Uterus (tissue), 2 donors: Measurements from ENCODE around the gene CCN2.

Experiments used
- POLR2A ChIP-seq, 2 donors: fragments of 450-650 bp; IDR thresholded peaks; one replicate each; pipeline ENCODE4 v1.6.1; 2016; ENCODE audit warnings: antibody characterized with exemption in 2 of 2, mild to moderate bottlenecking in 1 of 2, moderate library complexity in 1 of 2
- TF ChIP-seq, protein P1 (sequence below), 4 experiments: fragments of 200-600 bp in 2 of 4; fragments of 450-650 bp in 2 of 4; sonication (generic) in 2 of 4; IDR thresholded peaks; one replicate each; pipeline ENCODE4 v1.5.1; 2016 to 2019; ENCODE audit warnings: antibody characterized with exemption in 4 of 4, mild to moderate bottlenecking in 2 of 4, moderate library complexity in 1 of 4

DNA sequence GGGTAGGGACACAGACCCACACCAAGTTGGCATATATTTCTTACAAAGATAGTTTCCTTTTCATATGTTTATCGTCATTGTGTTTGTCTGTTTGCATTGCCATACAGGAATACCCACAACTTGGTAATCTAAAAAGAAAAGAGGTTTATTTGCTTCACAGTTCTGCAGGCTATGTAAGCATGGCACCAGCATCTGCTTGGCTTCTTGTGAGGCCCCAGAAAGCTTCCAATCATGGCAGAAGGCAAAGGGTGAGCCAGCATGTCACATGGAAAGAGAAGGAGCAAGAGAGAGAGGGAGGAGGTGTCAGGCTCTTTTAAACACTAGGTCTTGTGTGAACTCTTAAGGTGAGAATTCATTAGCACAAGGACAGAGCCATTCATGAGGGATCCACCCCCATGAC, 52.5 kb downstream of the CCN2 start:
- no peak for TF ChIP-seq POLR2A (IDR thresholded peaks at IDR 0.05)
- TF ChIP-seq, protein P1, sequence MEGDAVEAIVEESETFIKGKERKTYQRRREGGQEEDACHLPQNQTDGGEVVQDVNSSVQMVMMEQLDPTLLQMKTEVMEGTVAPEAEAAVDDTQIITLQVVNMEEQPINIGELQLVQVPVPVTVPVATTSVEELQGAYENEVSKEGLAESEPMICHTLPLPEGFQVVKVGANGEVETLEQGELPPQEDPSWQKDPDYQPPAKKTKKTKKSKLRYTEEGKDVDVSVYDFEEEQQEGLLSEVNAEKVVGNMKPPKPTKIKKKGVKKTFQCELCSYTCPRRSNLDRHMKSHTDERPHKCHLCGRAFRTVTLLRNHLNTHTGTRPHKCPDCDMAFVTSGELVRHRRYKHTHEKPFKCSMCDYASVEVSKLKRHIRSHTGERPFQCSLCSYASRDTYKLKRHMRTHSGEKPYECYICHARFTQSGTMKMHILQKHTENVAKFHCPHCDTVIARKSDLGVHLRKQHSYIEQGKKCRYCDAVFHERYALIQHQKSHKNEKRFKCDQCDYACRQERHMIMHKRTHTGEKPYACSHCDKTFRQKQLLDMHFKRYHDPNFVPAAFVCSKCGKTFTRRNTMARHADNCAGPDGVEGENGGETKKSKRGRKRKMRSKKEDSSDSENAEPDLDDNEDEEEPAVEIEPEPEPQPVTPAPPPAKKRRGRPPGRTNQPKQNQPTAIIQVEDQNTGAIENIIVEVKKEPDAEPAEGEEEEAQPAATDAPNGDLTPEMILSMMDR (IDR thresholded peaks at IDR 0.05): no peak
